ENCODE measurements around the gene KRT76.

Gene KRT76

GRCh38 chr12:52771505-52771904, 5.6 kb downstream of the KRT76 start:
- DNase-seq (ENCODE audit: low read depth), result no peak
- no peak for TF ChIP-seq CTCF (IDR thresholded peaks at IDR 0.05; ENCODE audit: insufficient read depth, low read depth, low read length, missing control alignments)
- no peak overlapping the region for H3K4me3 ChIP-seq (ENCODE audit: low read depth, low read length)

GRCh38 chr12:52771088-52771487, 6.1 kb downstream of the KRT76 start:
- H3K4me3 ChIP-seq (ENCODE audit: low read depth, low read length), result no peak overlapping the region
- no peak for TF ChIP-seq CTCF (IDR thresholded peaks at IDR 0.05; ENCODE audit: insufficient read depth, low read depth, low read length, missing control alignments)
- no peak for DNase-seq (ENCODE audit: low read depth)

GRCh38 chr12:52769946-52770345, 7.2 kb downstream of the KRT76 start:
- no peak overlapping the region for H3K4me3 ChIP-seq (ENCODE audit: low read depth, low read length)
- TF ChIP-seq CTCF (IDR thresholded peaks at IDR 0.05; ENCODE audit: insufficient read depth, low read depth, low read length, missing control alignments), result no peak
- DNase-seq (ENCODE audit: low read depth), result no peak

GRCh38 chr12:52769354-52769753, 7.8 kb downstream of the KRT76 start:
- DNase-seq (ENCODE audit: low read depth), result no peak
- no peak overlapping the region for H3K4me3 ChIP-seq (ENCODE audit: low read depth, low read length)
- no peak for TF ChIP-seq CTCF (IDR thresholded peaks at IDR 0.05; ENCODE audit: insufficient read depth, low read depth, low read length, missing control alignments)

GRCh38 chr12:52768479-52769200, 8.5 kb downstream of the KRT76 start:
- no peak overlapping the region for H3K4me3 ChIP-seq (ENCODE audit: low read depth, low read length)
- TF ChIP-seq CTCF (IDR thresholded peaks at IDR 0.05; ENCODE audit: insufficient read depth, low read depth, low read length, missing control alignments), result no peak
- DNase-seq (ENCODE audit: low read depth), result no peak

GRCh38 chr12:52767427-52767826, 9.7 kb downstream of the KRT76 start:
- H3K4me3 ChIP-seq (ENCODE audit: low read depth, low read length), result no peak overlapping the region
- no peak for TF ChIP-seq CTCF (IDR thresholded peaks at IDR 0.05; ENCODE audit: insufficient read depth, low read depth, low read length, missing control alignments)
- DNase-seq (ENCODE audit: low read depth), result no peak

- DNase-seq (ENCODE audit: low read depth), result no peak
- H3K4me3 ChIP-seq (ENCODE audit: low read depth, low read length), result no peak overlapping the region
- TF ChIP-seq CTCF (IDR thresholded peaks at IDR 0.05; ENCODE audit: insufficient read depth, low read depth, low read length, missing control alignments), result no peak
These were observed 10.1 kb downstream of the KRT76 start for GRCh38 chr12:52767020-52767379.
